ENCODE results near the gene CA11.

Gene CA11

DNA sequence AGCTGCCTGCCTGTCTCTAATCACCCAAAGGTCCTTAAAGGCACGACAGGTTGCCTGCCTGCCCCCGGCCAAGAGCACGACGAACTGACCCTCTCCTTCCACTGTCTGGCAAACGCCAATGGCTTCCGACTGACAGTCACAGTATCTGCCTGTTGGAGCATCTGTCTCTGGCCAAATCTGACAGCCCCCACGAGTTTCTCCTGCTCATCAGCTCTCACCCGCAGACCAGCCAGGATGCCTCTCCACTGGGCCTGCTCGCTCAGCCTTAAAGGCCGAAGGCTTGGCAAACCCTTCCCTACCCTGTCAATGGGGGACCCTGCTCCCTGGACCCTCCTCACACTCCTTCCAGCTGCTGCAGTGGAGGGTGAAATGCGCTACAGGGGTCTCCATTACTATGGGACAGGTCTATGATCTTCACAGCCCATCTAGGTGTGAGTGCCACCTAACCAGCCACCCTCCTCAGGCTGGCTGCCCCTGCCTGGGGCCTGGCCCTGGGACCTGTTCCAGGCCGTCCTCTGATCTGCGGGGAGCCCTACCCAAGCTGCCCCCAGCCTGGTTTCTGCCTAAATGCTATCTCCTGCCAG, 32.0 kb downstream of the CA11 start:
- DNase-seq (ENCODE audit: low read depth, low spot score) = no peak

DNA sequence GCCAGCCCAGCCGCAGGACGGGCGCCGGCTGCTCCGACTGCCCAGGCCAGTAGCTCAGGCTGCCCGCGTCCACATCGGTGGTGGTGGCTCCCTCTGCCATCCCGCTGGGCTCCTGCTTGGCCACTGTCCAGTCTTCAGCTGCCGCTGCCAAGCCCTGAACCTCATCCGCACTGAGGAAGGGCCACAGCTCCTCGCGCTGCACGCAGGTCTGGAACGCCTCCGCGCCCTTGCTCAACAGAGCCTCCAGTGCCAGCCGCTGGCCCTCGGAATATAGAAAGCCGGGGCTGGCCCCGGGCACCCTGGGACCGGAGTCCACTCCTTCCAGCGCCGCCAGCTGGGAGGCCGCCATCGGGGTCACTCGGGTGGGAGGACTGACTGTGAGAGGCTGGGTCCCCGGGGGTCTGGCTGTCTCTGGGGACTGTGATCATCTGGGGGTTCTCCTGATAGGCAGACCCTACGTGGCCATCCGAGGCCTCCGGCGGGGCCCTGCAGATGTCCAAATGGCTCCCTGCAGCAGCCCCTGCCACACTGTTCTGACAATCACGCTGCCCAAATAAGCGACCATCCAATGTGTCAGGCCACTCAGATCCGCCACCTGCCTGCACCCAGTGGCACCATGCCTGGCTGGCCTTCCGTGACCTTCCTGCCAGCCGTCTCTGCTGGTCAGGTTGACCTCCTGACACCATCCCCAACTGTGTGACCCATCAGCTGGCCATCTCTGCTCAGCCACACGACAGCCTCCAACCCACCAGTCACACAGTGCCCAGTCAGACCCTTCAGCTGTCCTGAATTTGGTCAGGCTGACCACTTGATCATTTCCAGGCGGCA, 32.7 kb downstream of the CA11 start:
- DNase-seq (ENCODE audit: low read depth, low spot score) = no peak

DNA sequence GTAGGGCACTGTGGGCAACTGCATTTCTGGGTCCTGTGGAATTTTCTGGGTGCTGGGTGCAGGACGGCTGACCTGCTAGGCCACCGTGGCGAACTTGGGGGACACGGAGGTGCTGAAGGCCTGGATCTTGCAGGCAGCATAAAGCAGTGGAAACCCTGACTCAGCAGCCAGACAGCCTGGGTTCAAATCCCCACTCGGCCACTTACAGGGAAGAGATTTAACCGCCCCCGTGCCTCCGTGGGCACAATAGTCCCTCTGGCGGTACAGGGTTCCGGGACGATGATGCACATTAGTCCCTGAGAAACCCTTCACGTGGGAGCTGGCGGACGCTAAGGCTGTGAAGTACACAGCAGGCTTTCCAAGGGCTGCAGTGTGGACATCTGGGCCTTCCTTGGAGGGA, 34.1 kb downstream of the CA11 start:
- no peak for DNase-seq (ENCODE audit: low read depth, low spot score)

DNA sequence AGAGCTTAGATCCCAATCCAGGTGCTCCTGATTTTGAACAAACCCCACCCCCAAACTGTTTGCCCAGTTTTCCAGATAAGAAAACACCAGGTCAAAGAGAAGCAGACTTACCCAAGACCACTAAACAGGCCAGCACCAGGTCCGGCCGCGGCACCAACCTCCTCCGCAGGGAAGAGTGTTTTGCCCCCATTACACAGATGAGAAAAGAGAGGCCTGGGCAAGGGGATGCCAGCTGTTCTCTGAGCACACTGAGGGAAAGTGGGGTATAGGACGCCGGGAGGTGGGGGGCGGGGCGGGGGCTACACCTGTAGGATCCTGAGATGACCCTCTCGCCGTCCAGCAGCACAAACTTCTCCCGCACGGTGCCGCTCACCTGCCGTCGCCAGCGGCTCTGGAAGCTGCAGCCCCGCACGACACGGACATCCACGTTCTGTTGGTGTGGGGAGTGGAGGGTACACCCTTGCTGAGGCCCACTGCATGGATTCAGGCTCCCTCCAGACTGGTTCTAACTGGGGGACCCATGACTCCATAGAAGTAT, 36.3 kb downstream of the CA11 start:
- DNase-seq (ENCODE audit: low read depth, low spot score) = no peak

DNA sequence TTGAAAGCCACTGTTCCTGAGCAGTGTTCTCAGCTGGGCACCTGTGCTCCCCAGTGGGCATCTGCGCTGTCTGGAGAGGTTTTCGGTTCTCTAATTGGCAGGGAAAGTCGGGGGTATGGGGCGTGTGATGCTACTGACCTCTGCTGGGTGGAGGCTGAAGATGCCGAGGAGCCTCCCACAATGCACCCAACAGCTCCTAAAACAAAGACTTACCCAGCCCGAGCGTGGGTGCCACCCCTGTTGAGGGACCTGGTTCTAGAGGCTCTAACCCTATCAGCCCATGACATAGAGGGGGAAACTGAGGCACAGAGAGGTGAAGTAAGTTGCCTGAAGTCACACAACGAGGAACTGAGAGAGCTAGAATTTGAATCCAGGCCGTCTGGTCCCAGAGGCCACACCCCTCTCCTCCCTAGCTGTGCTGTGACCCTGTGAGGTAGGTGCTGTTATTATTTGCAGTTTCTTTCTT, 37.2 kb downstream of the CA11 start:
- peak; percentile 45 for DNase-seq (ENCODE audit: low read depth, low spot score)

DNA sequence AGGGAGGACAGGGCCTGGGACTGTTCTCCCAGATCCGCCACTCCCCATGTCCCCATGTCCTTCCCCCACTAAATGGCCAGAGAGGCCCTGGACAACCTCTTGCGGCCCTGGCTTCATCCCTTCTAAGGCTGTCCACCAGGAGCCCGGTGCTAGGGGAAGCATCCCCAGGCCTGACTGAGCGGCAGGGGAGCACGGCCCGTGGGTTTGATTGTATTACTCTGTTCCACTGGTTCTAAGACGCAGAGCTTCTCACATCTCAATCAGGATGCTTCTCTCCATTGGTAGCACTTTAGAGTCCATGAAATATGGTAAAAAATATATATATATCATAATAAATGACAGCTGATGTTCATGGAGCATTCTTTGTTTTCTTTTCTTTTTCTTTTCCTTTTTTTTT, 38.6 kb downstream of the CA11 start:
- no peak for DNase-seq (ENCODE audit: low read depth, low spot score)

DNA sequence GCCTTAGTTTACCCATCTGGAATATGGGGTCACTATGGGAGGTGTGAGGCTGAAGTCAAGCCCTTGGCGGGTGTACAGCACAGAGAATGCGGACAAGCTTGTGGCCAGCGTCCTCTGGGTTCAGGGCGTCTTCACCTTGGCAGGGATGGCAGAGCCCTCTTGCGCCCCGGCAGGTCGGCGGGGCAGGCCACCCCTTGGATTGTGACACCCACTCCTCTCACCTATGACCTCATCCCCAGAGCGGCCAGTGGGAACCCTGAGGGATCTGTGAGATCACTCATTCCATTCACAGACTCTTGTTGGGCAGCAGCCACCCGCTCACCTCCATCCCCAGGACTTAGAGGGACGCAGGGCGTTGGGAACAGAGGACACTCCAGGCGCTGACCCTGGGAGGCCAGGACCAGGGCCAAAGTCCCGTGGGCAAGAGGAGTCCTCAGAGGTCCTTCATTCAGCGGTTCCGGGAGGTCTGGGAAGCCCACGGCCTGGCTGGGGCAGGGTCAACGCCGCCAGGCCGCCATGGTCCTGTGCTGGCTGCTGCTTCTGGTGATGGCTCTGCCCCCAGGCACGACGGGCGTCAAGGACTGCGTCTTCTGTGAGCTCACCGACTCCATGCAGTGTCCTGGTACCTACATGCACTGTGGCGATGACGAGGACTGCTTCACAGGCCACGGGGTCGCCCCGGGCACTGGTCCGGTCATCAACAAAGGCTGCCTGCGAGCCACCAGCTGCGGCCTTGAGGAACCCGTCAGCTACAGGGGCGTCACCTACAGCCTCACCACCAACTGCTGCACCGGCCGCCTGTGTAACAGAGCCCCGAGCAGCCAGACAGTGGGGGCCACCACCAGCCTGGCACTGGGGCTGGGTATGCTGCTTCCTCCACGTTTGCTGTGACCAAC, 39.3 kb downstream of the CA11 start, which contains the start of gene SPACA4:
SPACA4 (plus strand) TSS at position 280 of the 896 bp plus-strand sequence; CDS start at position 517, 237 bp downstream.
- DNase-seq (ENCODE audit: low read depth, low spot score) = no peak

DNA sequence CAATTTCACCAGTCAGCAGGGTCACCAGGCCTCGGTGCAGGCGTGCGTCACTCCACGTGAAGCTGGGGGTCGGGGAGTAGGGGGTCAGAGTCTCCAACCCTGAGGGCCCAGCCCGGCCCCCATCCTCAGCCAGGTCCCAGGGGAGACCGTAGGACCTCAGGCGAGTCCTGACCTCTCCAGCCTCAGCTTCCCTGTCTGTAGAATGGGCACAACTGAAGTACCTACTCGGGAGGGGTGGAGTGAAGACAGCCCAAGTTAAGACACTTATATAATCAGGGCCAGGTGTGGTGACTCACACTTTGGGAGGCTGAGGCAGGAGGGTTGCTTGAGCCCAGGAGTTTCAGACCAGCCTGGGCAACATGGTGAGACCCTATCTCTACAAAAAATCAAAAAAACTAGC, 42.1 kb downstream of the CA11 start:
- no peak for DNase-seq (ENCODE audit: low read depth, low spot score)

DNA sequence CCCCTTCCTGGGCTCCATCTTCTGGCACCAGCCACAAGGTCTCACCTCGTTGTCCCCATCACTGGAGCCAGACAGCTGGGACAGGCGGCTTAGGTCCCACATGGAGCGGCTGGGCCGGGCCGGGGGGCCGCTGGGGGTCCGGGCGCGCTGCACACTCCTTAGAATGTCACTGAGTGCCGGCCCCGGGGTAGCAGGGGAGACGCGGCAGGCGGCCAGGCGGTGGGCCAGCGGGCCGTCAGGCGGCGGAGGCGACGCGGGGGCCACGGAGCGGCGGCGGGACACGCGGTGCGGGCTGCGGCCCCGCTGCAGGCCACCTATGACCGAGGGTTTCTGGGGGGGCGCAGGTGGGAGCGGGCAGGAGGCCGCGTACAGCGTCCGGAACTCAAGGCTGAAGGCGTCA, 42.5 kb downstream of the CA11 start:
- no peak for DNase-seq (ENCODE audit: low read depth, low spot score)

DNA sequence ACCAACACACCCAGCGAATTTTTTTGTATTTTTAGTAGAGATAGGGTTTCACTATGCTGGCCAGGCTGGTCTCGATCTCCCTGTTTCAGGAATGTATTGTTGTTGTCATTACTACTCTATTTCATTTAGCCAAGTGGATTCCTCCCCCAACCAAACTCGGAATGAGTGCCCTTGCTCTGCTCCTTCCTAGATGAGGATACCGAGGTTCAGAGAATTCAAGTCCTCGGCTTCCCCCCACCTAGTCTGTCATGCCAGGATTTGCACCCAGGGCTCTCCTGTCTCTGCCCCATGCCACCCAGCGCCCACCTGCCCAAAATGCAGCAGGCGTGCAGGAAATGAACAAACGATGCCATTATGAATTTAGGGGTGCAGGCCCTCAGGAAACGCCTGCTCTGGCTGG, 43.0 kb downstream of the CA11 start:
- DNase-seq (ENCODE audit: low read depth, low spot score) = no peak

DNA sequence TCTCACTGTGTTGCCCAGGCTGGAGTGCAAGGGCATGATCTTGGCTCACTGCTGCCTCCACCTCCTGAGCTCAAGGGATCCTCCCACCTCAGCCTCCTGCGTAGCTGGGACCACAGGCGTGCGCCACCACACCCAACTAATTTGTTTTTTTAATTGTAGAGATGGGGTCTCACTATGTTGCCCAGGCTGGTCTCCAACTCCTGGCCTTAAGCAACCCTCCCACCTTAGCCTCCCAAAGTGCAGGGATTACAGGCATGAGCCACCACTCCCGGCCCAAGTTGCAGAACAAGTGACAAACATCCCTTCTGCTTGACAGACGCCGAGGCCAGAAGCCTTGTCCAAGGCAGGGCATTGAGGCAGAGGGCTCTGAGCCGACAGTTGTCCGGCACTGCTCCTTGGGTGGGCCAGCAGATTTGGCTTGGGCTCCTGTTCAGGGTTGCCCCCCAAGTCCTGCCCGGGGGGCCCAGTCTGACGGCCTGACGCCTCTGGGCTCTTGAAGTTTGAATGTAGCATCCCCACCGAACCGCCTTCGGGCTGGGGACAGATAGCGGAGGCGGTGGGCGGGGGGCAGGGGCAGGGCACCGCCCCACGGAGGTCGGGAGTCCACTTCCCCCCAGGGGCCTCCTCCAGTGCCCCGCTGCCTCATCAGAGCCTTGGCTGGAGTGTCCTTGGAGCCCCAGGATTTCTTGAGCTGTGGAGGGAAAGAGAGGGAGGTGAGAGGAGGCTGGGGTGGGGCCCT, 45.1 kb downstream of the CA11 start:
- no peak for DNase-seq (ENCODE audit: low read depth, low spot score)

DNA sequence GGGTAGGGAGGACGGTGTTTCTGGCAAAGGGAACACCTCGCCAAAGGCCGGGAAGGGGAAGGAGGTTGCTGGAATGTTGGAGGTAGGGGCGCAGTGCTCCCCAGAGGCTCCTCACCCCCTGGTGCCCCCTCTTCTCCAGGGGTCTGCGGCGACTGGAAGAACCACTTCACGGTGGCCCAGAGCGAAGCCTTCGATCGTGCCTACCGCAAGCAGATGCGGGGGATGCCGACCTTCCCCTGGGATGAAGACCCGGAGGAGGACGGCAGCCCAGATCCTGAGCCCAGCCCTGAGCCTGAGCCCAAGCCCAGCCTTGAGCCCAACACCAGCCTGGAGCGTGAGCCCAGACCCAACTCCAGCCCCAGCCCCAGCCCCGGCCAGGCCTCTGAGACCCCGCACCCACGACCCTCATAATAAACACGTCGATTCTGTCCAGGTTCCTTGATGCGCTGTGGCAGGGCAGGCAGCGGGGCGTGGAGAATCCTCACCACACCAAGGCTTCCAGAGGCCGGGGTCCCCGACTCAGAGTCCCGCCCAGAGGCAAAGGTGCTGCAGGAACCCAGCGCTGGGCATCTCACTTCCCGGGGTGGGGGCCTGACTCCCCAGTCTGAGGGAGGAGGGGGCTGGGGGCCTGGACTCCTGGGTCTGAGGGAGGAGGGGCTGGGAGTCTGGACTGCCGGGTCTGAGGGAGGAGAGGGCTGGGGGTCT, 46.8 kb downstream of the CA11 start:
- DNase-seq (ENCODE audit: low read depth, low spot score) = no peak

DNA sequence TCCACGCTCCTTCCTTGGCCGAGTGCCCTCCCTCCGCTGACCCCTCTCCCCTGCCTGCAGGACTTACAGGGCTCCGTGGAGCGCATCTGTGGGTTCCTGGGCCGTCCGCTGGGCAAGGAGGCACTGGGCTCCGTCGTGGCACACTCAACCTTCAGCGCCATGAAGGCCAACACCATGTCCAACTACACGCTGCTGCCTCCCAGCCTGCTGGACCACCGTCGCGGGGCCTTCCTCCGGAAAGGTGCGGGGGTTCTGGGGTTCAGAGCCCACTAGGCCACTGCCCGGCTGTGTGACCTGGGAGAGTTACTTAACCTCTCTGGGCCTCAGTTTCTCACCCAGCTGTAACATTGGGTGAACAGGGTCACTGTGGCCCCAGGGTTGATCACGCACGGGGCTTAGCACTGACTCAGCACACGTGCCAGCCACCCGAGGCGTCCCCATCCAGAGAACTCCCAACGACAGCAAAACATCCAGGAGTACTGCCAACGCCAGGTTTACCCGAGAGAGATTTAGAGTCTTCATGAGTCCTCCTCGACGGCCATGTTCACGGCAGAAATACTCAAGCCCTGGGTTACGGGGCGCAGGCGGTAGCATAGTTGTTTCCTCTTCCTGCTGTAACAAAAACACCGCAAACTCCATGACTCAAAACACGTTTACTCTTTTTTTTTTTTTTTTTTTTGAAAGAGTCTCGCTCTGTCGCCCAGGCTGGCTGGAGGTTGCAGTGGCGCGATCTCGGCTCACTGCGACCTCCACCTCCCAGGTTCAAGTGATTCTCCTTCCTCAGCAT, 49.1 kb downstream of the CA11 start:
- DNase-seq (ENCODE audit: low read depth, low spot score) = no peak

DNA sequence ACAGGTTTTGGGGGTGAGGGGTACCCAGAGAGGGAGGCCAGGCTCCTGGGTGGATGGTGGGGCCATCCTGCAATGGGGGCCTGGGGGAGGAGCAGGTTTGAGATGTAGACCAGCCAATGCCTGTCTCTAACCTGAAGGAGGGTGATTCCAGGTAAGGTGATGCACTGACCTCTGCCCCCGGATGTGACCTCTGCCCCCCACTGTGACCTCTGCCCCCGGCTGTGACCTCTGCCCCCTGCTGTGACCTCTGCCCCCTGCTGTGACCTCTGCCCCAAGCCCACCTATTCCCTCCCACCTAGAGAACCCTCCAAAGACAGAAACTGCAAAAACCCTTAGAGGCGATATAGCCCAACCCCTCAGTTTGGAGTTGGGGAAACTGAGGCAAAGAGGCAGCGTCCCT, 49.8 kb downstream of the CA11 start:
- no peak for DNase-seq (ENCODE audit: low read depth, low spot score)

DNA sequence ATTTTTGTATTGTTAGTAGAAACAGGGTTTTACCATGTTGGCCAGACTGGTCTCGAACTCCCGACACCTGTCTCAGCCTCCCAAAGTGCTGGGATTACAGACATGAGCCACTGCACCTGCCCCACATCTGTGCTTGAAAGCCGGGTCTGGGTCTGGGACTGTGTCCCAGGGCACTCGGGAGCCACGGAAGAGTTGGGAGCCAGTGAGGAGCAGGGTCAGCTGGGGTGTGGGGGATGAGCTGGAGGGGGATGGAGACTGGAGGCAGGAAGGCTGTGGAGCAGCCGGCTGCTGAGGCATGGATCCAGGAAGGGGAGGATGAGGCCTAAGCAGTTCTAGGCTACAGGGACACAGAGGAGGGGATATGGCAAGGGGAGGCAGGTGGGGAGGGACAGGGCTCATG, 50.2 kb downstream of the CA11 start:
- no peak for DNase-seq (ENCODE audit: low read depth, low spot score)

DNA sequence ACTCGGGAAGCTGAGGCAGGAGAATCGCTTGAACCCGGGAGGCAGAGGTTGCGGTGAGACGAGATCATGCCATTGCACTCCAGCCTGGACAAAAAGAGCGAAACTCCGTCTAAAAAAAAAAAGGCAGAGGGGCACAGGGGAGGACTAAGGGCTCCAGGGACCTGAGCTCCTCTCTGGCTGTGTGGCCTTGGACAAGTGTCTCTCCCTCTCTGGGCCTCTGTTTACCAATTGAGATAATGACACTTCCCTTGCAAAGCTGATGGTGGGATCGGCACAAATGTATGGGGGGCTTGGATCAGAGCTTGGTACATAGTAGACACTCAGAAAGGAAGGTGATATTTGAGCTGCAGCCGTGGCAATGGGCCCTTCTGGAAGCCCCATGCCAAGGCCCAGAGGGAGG, 50.8 kb downstream of the CA11 start:
- no peak for DNase-seq (ENCODE audit: low read depth, low spot score)

DNA sequence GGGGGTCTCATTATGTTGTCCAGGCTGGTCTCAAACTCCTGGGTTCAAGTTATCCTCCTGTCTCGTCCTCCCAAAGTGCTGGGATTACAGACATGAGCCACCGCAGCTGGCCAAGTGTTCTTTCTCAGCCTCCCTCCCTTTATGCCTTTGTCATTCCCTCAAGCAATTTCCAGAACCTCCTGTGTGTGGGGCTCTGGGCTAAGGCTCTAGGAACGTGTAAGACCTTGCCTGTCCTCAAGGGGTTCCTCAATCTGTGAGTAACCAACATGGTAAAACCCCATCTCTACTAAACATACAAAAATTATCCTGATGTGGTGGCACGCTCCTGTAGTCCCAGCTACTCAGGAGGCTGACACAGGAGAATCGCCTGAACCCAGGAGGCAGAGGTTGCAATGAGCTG, 55.0 kb downstream of the CA11 start:
- no peak for DNase-seq (ENCODE audit: low read depth, low spot score)

DNA sequence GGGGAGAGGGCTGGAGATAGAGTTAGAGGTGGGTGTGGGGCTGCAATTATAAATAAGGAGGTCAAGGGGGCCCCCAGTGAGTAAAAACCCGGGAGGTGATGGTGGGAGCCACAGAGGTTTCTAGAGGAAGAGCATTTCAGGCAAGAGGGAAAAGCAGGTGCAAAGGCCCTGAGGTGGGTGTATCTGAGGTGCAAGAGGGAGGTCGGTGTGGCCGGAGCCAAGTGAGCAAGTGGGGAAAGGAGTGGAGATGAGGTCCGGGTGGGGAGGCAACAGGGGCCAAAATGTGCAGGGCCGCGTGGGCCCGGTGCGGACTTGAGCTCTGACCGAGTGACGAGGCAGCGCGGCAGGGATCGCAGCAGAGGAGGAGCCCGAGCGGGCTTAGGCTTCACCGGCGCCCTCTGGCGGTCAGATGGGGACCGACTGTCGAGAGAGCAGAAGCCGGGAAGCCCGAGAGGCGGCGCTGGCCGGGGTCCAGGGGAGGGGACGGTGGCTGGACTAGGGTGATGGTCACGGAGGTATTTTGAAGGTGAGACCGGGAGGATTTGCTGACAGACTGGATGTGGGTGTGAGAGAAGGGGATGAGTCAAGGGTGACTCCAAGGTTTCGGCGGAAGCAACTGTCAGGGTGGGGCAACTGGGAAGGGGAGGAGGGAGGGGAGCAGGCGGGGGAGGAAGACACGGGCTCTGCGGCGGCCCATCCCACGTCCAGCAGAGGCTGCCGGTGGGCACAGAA, 57.2 kb downstream of the CA11 start:
- peak; percentile 25 for DNase-seq (ENCODE audit: low read depth, low spot score)
